G401.6 (cell line): ENCODE data around the gene LCP1.

ENCODE experiments used
- FAIRE-seq: peaks from 2 replicates; lab custom pipeline; 2012; peaks lifted over from hg19 to GRCh38; lab: Jason Lieb, UNC

Gene LCP1

DNA sequence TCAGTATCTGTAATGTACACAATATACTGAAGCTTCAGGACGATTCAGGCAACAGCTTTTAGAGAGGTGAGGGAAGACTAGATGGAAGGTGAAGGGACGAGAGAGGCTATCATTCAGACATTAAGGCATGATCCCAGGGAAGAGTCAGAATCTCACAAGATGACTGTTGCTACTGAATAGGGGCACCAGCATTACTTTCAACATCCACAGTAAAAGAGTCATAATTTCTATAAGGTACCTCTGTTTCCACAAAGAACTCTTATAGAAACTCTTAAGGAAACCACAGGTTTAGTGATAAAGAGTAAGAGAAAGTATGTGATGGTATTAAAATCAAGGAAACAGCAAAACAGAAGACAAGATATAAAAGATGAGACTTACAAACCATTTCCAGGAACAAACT, 23.0 kb downstream of the LCP1 start:
- no peak for FAIRE-seq

- FAIRE-seq: no peak
These were observed 23.8 kb downstream of the LCP1 start for GRCh38 chr13:46158222-46158621.

DNA sequence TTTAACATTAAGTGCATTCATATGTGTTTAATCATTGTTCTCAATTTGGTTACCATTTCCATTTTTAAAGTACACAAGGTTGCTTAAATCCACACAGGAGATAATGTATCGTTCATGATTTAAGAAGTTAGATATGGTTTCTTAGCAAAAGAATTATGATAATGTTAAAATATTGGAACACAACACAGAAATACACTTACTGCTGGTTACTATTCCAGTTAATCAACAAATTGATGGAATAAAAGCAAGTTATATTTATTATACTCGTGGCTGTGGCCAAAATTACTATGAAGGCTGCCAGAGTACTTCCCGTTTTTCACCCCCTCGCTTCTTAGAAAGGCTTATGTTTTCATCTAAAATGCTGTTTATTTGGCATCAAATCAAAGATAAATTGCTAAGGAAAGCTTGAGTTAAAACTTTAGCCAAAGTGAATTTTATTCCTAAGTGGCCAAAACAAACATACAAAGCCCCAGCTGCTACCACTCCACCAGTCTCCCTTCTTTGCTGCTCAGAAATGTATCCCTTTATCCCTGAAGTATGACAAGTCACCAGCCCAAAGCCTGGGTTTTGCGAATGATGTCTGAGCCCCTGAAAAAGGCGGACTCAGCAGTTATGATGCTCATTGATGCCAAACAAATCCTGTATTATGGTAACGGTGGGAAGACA, 27.7 kb downstream of the LCP1 start:
- no peak for FAIRE-seq

DNA sequence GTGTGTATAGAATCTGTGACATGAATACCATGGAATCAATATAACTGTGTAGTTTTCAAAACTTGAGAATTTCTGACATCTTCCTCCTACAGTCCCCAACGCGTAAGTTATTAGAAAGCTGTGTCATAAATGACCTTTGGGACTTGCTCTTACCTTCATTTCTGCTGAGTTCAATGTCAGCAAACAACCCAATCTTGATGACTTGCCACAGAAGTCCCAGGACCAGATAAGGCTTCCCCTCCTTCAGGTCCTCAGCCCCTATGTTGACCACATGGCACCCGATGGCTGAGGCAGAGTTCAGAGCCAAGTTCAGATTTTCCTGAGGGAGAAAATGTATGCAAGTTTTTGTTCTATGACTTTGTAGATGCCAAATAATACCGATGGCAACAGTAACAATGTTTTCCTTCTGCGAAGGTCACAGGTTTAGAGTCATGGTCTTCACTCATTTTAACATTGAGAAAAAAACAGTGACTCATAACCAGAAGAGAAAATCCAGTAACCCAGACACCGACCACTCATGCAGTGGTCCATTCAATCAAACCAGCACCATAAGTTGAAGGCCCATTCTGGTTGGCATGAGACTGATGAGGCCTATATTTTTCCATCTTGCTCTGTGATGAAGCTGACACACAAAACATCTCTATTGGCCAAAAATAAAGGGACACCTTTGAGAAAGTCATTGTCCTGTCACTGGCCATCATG, 29.2 kb downstream of the LCP1 start:
- no peak for FAIRE-seq

- FAIRE-seq: no peak
These were observed 31.8 kb downstream of the LCP1 start for GRCh38 chr13:46150134-46150693.

DNA sequence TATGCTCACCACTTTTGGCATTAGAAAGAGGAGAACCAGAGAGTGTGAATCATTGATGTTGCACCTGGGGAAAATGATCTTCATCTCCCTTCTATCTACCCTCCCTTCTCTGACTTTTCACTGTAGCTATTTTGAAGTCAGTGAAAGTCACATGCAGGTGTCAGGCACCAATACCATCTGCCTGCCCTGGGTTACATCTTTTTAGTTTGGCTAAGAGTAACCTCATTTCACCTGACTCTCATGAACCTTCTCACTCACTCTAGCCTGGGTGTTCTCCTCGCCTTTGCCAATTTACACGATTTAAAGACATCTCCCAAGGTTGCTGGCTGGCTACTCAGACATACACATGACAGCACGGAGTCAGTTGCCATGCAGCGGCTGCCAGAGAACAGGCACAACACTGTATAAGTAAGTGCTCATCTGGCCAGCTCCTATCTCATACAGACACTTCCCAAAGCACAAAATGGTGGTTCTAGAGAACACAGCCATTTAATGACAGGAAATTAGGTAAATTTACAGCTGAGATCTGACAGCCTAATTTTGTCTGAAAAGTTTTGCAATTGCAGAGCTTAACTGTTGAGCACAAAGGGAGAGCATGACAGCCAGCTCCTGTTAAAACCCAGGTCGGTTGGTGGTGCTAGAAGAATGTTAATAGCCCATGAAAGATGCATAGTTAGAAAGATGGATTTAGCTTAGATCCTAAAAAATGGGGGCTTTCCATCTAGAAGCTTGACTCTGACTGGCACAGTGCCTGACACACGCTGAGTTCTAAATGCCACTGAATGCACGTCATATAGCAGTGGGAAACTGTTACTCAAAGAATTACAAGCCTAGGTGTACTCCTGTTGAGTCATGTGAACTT, 32.5 kb downstream of the LCP1 start:
- FAIRE-seq: no peak

DNA sequence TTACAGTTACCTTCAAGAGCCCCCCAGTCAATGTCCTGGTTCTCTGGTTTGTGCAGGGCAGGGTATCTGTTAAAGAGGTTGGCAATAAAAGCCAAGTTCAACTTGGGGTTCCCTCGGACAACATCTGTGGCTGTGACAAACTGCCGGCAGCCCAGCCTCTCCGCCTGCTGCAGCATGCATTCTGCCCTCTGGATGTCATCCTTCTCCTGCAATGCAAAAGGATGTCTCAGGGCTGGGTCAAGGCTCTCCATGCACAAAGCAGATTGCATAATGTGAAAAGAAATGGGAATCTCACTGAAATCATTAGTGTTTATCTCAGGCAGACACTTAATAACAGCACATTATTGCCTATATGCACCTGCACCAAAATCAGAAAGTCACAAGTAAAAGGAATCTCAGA, 35.1 kb downstream of the LCP1 start:
- no peak for FAIRE-seq

DNA sequence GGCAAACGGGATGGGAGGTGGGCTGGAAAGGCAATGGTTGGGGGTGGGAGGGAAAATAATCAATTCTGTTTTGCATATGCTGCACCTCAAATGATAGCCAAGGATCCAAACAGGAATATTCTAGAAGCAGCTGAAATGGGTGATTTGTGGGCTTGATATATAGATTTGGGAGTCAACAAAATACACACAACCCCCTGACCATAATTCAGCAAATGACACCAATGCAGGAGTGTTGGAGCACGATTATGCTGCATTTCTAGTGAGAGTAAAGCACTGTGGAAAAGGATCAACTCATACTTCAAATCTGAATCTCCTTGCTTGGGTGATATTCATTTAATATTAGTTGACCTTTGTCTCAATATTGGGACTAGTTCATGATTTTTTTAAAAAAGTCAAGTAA, 36.0 kb downstream of the LCP1 start:
- no peak for FAIRE-seq

DNA sequence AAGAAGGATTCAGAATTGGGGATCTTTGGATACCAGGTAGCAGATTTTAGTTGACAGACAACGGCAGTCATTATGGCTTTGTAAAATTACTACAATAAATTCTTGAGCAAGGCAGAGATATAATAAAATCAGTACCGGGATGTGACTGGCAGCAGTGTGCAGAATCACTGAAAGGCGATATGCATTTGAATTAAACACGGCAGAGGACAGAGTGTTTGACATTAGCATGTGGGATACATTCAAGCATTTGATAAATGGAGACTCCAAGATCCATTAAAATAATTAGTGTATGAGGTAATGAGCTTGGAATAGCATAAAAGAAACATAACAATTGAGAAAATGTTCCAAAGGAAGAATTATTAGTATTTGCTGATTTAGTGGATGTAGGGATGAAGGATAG, 36.8 kb downstream of the LCP1 start:
- FAIRE-seq: no peak

- no peak for FAIRE-seq
These were observed 38.7 kb downstream of the LCP1 start for GRCh38 chr13:46143184-46143701.

- no peak for FAIRE-seq
These were observed 39.2 kb downstream of the LCP1 start for GRCh38 chr13:46142776-46143175.

DNA sequence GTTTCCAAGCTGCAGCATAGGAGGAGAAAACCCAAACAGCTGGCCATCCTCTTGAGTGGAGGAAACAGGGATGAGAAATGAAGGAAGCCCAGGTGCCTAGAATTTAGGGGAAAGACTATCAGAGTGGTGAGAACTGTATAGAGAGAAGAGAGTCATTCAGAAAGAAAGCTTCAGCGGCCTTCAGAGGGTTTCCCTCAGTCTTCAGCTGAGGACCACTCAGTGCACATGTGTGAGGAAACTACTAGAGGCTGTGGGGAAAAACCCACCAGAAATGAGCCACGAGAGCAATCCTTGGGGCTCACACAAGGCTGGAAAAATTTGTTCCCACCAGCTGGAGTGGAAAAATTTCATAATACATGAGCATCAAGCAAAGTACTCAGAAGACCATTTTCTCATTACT, 41.9 kb downstream of the LCP1 start:
- FAIRE-seq: no peak

DNA sequence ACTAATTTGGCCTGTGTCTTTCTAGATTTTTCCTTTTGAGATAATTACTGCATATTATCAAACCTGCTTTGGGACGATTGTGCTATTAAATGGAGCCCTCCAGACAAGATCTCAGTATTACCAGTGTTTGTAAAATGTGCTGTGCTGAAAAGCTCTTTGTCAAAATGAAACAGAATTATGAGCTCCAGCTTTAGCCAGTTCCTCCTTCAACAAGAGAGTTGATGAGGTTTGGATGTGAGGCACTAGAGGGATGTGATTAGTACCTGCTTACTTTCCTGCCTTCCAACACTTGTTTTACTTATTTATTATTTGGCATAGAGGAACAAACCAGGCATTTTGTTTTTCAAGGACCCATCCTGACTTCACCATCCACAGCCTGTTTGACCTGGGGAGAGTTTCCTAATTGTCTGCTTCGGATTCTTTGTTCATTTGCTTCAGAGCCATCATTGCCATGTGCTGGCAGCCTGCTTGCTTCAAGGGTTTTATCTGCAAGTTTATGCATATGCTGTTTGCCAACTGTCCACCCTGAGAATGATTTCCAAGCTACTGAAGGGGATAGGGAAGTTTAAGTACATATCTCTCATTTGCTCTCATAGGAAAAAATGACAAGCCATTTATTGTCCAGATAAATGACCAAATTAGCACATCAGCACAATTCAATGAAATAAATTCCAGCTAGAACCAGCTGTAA, 44.2 kb downstream of the LCP1 start:
- no peak for FAIRE-seq

- no peak for FAIRE-seq
These were observed 45.3 kb downstream of the LCP1 start for GRCh38 chr13:46136688-46137087.

GRCh38 chr13:46134961-46135522, 46.9 kb downstream of the LCP1 start:
- no peak for FAIRE-seq

DNA sequence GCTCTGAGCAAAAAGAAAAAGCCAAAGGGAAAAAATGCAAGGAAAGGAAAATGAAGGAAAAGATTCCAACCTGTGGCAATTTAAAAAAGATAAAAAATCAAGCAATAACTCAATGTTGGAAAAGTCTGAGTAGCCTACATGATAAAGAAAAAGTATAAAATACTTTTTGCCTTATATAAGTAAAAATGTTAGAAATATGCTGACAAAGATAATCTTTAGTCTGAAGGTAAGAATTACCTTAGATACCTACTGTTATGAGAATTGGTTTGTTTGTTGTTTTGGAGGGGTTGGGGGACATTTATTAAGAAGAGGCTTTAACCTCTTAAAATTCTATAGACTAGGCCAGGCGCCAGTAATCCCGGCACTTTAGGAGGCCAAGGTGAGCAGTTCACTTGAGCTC, 47.5 kb downstream of the LCP1 start:
- no peak for FAIRE-seq

- no peak for FAIRE-seq
These were observed 49.9 kb downstream of the LCP1 start for GRCh38 chr13:46132109-46132508.

DNA sequence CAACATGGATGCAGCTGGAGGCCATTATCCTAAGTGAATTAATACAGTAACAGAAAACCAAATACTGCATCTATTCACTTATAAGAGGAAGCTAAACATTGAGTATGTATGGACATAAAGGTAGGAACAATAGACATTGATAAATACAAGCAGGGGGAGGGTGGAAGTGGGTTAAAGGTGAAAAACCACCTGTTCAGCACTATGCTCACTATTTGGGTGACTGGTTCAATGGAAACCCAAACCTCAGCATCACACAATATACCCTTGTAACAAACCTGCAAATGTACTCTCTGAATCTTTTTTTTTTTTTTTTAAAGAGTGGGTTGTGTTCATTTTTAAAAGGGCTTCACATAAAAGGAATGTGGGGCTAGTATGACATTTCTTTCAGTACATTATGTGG, 50.3 kb downstream of the LCP1 start:
- FAIRE-seq: no peak

DNA sequence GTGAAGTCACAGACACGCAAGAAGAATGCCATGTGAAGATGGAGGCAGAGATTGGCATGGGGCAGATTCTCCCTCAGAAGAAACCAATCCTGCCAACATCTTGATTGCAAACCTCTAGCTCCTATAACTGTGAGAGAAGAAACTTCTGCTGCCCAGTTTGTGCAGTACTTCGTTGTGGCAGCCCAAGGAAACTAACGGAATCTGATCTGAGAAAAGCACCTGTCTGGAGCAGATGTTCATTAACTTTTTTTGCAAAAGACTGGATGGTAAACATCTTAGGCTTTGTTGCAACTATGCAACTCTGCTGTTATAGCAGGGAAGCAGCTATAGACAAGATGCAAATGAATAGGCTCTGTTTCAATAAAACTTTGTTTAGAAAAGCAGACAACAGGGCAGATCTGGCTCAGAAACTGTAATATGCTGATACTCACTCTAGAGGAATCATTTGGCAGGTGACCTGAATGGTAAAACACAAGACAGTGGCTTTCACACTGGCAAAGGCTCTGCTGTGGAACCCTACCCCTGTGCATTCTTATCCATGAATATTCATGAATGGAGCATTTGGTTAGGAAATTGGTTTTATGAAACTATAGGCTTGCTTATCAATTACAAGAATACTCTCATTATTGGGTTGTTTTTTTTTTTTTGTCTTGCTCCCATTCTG, 51.9 kb downstream of the LCP1 start:
- FAIRE-seq: no peak

- FAIRE-seq: no peak
These were observed 52.9 kb downstream of the LCP1 start for GRCh38 chr13:46129124-46129523.

DNA sequence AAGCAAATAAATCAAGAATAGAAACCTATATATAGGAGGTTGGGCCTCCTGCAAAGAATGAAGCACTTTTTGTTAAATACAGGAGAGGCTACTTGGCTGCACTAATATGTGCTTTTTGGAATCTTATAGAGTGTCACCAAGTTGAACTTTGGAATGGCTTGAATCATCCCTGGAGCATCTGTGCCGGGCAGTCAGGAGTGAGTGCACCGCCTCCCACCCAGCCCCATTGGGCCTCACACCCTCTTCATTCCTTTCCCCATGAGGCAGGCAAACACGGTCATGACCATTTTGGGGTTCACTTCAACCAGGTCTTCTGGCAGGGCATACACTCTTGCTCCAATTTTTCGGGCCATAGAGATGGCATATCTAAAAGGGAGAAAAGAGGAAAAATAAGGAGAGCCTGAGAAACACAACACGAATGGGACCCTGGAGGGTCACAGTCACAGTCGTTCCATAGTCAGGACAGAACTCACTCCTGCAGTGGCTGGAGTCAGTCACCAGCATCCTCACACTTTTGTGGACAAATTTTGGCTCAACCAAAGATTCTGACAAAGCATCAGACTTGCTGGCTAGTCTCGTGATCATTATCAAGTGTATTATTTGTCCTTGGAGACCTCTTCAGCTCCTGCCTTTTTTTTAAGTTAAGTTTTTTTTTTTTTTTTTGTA, 54.5 kb downstream of the LCP1 start:
- no peak for FAIRE-seq
